Activated CD4-positive, alpha-beta memory T cell treated with anti-CD3 and anti-CD28 coated beads for 36 hours (primary cell): ENCODE results near the gene ZDHHC23. TPM values are rescaled to one million over a fixed set of nuclear protein-coding genes. Genes with fewer than 3 reads are reported as not detected.

Experiments
- total RNA-seq, 2 experiments: library from RNA; stranded (reverse); gene quantifications; one replicate each; pipeline ENCODE4 v1.2.3, GENCODE V29; 2021

Gene ZDHHC23
- total RNA-seq, 2 experiments from 2014 or later = 5.4 to 6.6 TPM

Other genes starting within 250 kb of the ZDHHC23 start
- gene NAA50, start 201.8 kb upstream of the ZDHHC23 start, total RNA-seq = 100 to 1,000 TPM; 112 to 113 TPM
- 10 to 100 TPM; 43.5 to 45.4 TPM for gene ATP6V1A, start 201.0 kb upstream of the ZDHHC23 start, total RNA-seq
- 1 to 10 TPM in 1 of 2 experiments, under 1 TPM in 1; 0.64 to 1.2 TPM for gene GRAMD1C, start 109.2 kb upstream of the ZDHHC23 start, total RNA-seq
- 1 to 10 TPM; 3.5 TPM for gene CCDC191, start 108.5 kb downstream of the ZDHHC23 start, total RNA-seq
- gene QTRT2, start 108.7 kb downstream of the ZDHHC23 start, total RNA-seq = 10 to 100 TPM; 27.2 to 30.7 TPM
- not detected for gene DRD3, start 231.0 kb downstream of the ZDHHC23 start, total RNA-seq